Astrocyte (in vitro differentiated cells and primary cell): ENCODE measurements around the gene STRADB.
"Not testable (repeated sequence)": the region's sequence is repeated elsewhere in the genome, so short reads cannot be mapped to it uniquely, and the experiment has no call there.

ENCODE experiments used
- EZH2 ChIP-seq: IDR thresholded peaks from 2 replicates; pipeline ENCODE4 v1.6.1; 2012; ENCODE audit warnings: mild to moderate bottlenecking, low read length, inconsistent platforms; ENCODE audit not compliant: insufficient read depth
- TF ChIP-seq, protein P1 (sequence below): IDR thresholded peaks from 2 replicates; pipeline ENCODE4 v1.5.1; 2011; ENCODE audit warnings: low read depth, mild to moderate bottlenecking, inconsistent platforms, low read length, moderate library complexity; ENCODE audit not compliant: insufficient read depth

DNA sequence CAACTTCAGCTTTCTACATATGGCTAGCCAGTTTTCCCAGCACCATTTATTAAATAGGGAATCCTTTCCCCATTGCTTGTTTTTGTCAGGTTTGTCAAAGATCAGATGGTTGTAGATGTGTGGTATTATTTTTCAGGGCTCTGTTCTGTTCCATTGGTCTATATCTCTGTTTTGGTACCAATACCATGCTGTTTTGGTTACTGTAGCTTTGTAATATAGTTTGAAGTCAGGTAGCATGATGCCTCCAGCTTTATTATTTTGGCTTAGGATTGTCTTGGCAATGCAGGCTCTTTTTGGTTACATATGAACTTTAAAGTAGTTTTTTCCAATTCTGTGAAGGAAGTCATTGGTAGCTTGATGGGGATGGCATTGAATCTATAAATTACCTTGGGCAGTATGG is 23.2 kb upstream of the STRADB start:
- TF ChIP-seq, protein P1, sequence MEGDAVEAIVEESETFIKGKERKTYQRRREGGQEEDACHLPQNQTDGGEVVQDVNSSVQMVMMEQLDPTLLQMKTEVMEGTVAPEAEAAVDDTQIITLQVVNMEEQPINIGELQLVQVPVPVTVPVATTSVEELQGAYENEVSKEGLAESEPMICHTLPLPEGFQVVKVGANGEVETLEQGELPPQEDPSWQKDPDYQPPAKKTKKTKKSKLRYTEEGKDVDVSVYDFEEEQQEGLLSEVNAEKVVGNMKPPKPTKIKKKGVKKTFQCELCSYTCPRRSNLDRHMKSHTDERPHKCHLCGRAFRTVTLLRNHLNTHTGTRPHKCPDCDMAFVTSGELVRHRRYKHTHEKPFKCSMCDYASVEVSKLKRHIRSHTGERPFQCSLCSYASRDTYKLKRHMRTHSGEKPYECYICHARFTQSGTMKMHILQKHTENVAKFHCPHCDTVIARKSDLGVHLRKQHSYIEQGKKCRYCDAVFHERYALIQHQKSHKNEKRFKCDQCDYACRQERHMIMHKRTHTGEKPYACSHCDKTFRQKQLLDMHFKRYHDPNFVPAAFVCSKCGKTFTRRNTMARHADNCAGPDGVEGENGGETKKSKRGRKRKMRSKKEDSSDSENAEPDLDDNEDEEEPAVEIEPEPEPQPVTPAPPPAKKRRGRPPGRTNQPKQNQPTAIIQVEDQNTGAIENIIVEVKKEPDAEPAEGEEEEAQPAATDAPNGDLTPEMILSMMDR = not testable (repeated sequence)
- TF ChIP-seq EZH2 = not testable (repeated sequence)
